ENCODE measurements around the gene SLC35F6.

DNA sequence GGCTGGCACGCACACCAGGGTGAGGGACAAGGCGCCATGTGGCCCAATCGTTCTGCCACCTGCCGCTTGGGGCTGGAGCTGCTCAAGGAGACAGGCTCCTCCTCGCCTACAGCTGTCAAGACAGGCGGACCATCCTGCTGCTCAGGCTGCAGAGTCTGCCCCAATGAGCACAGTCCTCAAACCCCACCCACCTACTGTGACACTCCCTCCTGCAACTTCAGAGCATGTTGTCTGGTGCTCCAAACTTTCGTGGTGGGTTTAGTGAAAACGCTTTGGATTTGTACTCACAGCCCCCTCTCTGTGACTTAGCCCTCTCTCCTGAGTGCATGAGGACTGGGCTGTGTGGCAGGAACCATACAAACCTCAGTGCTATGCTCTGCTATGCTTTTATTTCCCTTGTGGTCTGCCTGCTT is 23.2 kb upstream of the SLC35F6 start:
- TF ChIP-seq CTCF (IDR thresholded peaks at IDR 0.05) (no peak), EP300 (IDR thresholded peaks at IDR 0.05) (no peak)

Measured in suprapubic skin (tissue), 3 donors.